Endothelial cell of umbilical vein (primary cell): ENCODE measurements around the gene IL22. TPM values are rescaled to one million over a fixed set of nuclear protein-coding genes. Genes with fewer than 3 reads are reported as not detected.

Source experiments
- BruUV-seq: library from RNA; stranded (reverse); fragments of 400-500 nt; replicated peaks from 2 replicates; lab custom pipeline; 2021; lab: Mats Ljungman, UMichigan
- CTCF ChIA-PET: fragments of 300-600, 350-600 bp; sonication (Branson Sonifier 250); formaldehyde crosslinking; loops from one replicate; lab custom pipeline; 2021; ENCODE audit warnings: antibody characterized with exemption, inconsistent platforms; lab: Charles Lee
- POLR2A ChIA-PET: fragments of 300-600, 350-600 bp; sonication (Branson Sonifier 250); formaldehyde crosslinking; loops from one replicate; lab custom pipeline; 2021; ENCODE audit warnings: antibody characterized with exemption, inconsistent platforms; lab: Charles Lee
- DNase-seq: peaks from one replicate; pipeline ENCODE4 v3.0.0-alpha.2; 2011; ENCODE audit warnings: low read depth, low spot score
- FAIRE-seq: peaks from 2 replicates; lab custom pipeline; 2011; peaks lifted over from hg19 to GRCh38; lab: Jason Lieb, UNC
- H2AFZ ChIP-seq: 2 replicates; pipeline ENCODE4 v1.6.0; 2012; ENCODE audit warnings: low read depth, low read length, control low read depth, inconsistent platforms
- H3K27ac ChIP-seq: 2 replicates; pipeline ENCODE4 v1.5.1; 2011; ENCODE audit warnings: low read depth, mild to moderate bottlenecking, control low read depth, low read length, moderate library complexity; ENCODE audit not compliant: insufficient read depth
- H3K27me3 ChIP-seq, 2 experiments: 2 replicates each; pipeline versions ENCODE4 v1.6.0 to v1.6.1; 2011; ENCODE audit warnings: low read length in 2 of 2, mixed read lengths in 1 of 2; ENCODE audit not compliant: control insufficient read depth in 2 of 2, insufficient read depth in 2 of 2
- H3K36me3 ChIP-seq, 2 experiments: 2 replicates in 1 of 2; 3 replicates in 1 of 2; pipeline ENCODE4 v1.5.1; 2011; ENCODE audit warnings: low read length in 2 of 2, mild to moderate bottlenecking in 1 of 2, moderate library complexity in 1 of 2; ENCODE audit not compliant: control insufficient read depth in 2 of 2, insufficient read depth in 2 of 2; ENCODE audit errors: extremely low read depth in 1 of 2
- H3K4me1 ChIP-seq: 3 replicates; pipeline ENCODE4 v1.5.1; 2011; ENCODE audit warnings: mild to moderate bottlenecking, low read length; ENCODE audit not compliant: control insufficient read depth, insufficient read depth; ENCODE audit errors: extremely low read depth
- H3K4me2 ChIP-seq: 2 replicates; pipeline ENCODE4 v1.6.1; 2011; ENCODE audit warnings: low read length, control low read depth, mixed read lengths; ENCODE audit not compliant: insufficient read depth
- H3K4me3 ChIP-seq, 3 experiments: fragments of 200-600 bp in 1 of 3; sonication (generic), shearing (Covaris generic) in 1 of 3; replicated peaks in 1 of 3; 2 replicates each; pipeline ENCODE4 v1.5.1; 2011 to 2016; ENCODE audit warnings: control low read depth in 3 of 3, low read length in 3 of 3, mild to moderate bottlenecking in 2 of 3, inconsistent platforms in 1 of 3, low read depth in 1 of 3, moderate library complexity in 1 of 3; ENCODE audit not compliant: insufficient read depth in 1 of 3
- H3K79me2 ChIP-seq: 2 replicates; pipeline ENCODE4 v1.6.0; 2012; ENCODE audit warnings: low read length, inconsistent platforms; ENCODE audit not compliant: control insufficient read depth, insufficient read depth
- H3K9ac ChIP-seq: replicated peaks from 2 replicates; pipeline ENCODE3; 2011; ENCODE audit warnings: low read length, control low read depth; ENCODE audit not compliant: insufficient read depth; ENCODE audit errors: extremely low read depth
- H3K9me1 ChIP-seq: replicated peaks from 3 replicates; pipeline ENCODE4 v1.6.0; 2011; ENCODE audit warnings: mild to moderate bottlenecking, low read length; ENCODE audit not compliant: control insufficient read depth, insufficient read depth; ENCODE audit errors: extremely low read depth
- H3K9me3 ChIP-seq: replicated peaks from 2 replicates; pipeline ENCODE4 v1.5.1; 2012; ENCODE audit warnings: low read length, inconsistent platforms; ENCODE audit not compliant: control insufficient read depth, insufficient read depth
- H4K20me1 ChIP-seq: replicated peaks from 2 replicates; pipeline ENCODE3; 2011; ENCODE audit warnings: mild to moderate bottlenecking, low read length; ENCODE audit not compliant: control insufficient read depth, insufficient read depth; ENCODE audit errors: extremely low read depth
- EZH2 ChIP-seq: IDR thresholded peaks from 2 replicates; pipeline ENCODE4 v1.6.1; 2012; ENCODE audit warnings: borderline replicate concordance, low read depth, mild to moderate bottlenecking, moderate library complexity, low read length, inconsistent platforms; ENCODE audit not compliant: severe bottlenecking
- FOS ChIP-seq: IDR thresholded peaks from 2 replicates; pipeline ENCODE4 v1.6.1; 2011; ENCODE audit warnings: mild to moderate bottlenecking, low read length, moderate library complexity, borderline replicate concordance; ENCODE audit not compliant: insufficient read depth
- GATA2 ChIP-seq: IDR thresholded peaks from 2 replicates; pipeline ENCODE4 v1.7.0; 2011; ENCODE audit warnings: low read depth, mild to moderate bottlenecking, moderate library complexity, mixed read lengths, low read length; ENCODE audit not compliant: insufficient read length, insufficient read depth
- JUN ChIP-seq: IDR thresholded peaks from 2 replicates; pipeline ENCODE4 v1.6.1; 2011; ENCODE audit warnings: borderline replicate concordance, low read depth; ENCODE audit not compliant: insufficient read length, insufficient read depth
- MYC ChIP-seq: IDR thresholded peaks from one replicate; pipeline ENCODE4 v1.6.1; 2011; ENCODE audit warnings: mild to moderate bottlenecking, low read depth, low read length
- POLR2A ChIP-seq: IDR thresholded peaks from 2 replicates; pipeline ENCODE4 v1.6.1; 2012; ENCODE audit warnings: low read depth, mild to moderate bottlenecking, control low read depth, low read length
- POLR2AphosphoS5 ChIP-seq: IDR thresholded peaks from 2 replicates; pipeline ENCODE4 v1.6.1; 2012; ENCODE audit warnings: low read depth, mild to moderate bottlenecking, control low read depth, low read length, moderate library complexity; ENCODE audit not compliant: insufficient read depth
- dilution Hi-C: fragments of 300-500 bp; cut with MboI; formaldehyde crosslinking; loops from one replicate; pipeline ENCODE4 v1.15.0; 2019; ENCODE audit warnings: low sequenced_read_pairs; ENCODE audit not compliant: extremely low pct_ligation_motif_present
- intact Hi-C: fragments of 100-400 bp; cut with micrococcal nuclease; formaldehyde crosslinking; loops from one replicate; pipeline ENCODE4 v1.10.0; 2022
- polyA plus RNA-seq, 4 experiments: library from polyadenylated mRNA; depleted of rRNA in 3 of 4; stranded (reverse) in 3 of 4; unstranded in 1 of 4; fragments of >200 nt; gene quantifications; 2 replicates each; pipeline versions ENCODE4 v1.2.1 to v1.2.3, GENCODE V29; 2011 to 2012; ENCODE audit warnings: missing spikeins in 1 of 4
- total RNA-seq: library from RNA; stranded (reverse); gene quantifications from 2 replicates; pipeline ENCODE4 v1.2.3, GENCODE V29; 2021
- TF ChIP-seq, protein P1 (sequence below), 2 donors: IDR thresholded peaks; 1 replicate in 1 of 2; 2 replicates in 1 of 2; pipeline ENCODE4 v1.5.1; 2011; ENCODE audit warnings: low read length in 2 of 2, mild to moderate bottlenecking in 2 of 2, moderate library complexity in 2 of 2, control low read depth in 1 of 2, inconsistent platforms in 1 of 2, low read depth in 1 of 2; ENCODE audit not compliant: insufficient read depth in 1 of 2; ENCODE audit errors: extremely low read depth in 1 of 2
- TF ChIP-seq, protein P2 (sequence below): IDR thresholded peaks from 2 replicates; pipeline ENCODE4 v1.6.1; 2011; ENCODE audit not compliant: insufficient read depth, insufficient read length

Gene IL22
- total and polyA plus RNA-seq, 2 donors (not counting 3 experiments of a cell fraction or from before 2014, with no cell fraction given) = not detected

DNA sequence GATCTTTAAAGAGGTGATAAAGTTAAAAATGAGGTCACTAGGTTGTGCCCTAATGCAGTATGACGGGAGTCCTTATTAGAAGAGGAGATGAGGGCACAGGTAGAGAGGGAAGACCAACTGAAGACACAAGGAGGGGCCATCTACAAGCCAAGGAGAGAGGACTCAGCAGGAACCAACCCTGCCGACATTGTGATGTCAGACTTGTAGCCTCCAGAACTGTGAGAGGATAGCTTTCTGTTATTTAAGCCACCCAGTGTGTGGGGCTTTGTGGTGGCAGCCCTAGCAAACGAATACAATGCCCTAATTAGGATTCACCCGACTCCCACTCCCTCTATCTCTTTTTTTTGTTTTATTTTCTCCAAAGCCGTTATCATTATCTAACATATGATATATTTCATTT lies 19.9 kb downstream of the IL22 start:
- TF ChIP-seq EZH2 (no peak), JUN (no peak), GATA2 (no peak), MYC (no peak), POLR2A (no peak), FOS (no peak), POLR2AphosphoS5 (no peak)
- TF ChIP-seq, protein P1, sequence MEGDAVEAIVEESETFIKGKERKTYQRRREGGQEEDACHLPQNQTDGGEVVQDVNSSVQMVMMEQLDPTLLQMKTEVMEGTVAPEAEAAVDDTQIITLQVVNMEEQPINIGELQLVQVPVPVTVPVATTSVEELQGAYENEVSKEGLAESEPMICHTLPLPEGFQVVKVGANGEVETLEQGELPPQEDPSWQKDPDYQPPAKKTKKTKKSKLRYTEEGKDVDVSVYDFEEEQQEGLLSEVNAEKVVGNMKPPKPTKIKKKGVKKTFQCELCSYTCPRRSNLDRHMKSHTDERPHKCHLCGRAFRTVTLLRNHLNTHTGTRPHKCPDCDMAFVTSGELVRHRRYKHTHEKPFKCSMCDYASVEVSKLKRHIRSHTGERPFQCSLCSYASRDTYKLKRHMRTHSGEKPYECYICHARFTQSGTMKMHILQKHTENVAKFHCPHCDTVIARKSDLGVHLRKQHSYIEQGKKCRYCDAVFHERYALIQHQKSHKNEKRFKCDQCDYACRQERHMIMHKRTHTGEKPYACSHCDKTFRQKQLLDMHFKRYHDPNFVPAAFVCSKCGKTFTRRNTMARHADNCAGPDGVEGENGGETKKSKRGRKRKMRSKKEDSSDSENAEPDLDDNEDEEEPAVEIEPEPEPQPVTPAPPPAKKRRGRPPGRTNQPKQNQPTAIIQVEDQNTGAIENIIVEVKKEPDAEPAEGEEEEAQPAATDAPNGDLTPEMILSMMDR (IDR thresholded peaks at IDR 0.05; ENCODE audit: extremely low read depth in 1 of 2, insufficient read depth in 1 of 2, low read depth in 1 of 2, low read length in 2 of 2) = no peak
- TF ChIP-seq, protein P2, sequence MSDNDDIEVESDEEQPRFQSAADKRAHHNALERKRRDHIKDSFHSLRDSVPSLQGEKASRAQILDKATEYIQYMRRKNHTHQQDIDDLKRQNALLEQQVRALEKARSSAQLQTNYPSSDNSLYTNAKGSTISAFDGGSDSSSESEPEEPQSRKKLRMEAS = no peak
- H3K9me1 ChIP-seq = no peaks in the 10 kb centered on the region
- H3K4me1 ChIP-seq = no peaks in the 10 kb centered on the region
- BruUV-seq = no TSS peak
- intact Hi-C loops = no loop called here
- dilution Hi-C loops = no loop called here
- H3K4me3 ChIP-seq = no peak overlapping the region
- CTCF ChIA-PET = interaction anchor here (1.1 to 2.4 kb wide), 1 partner anchor 84 kb away, joined by 6 to 14 read pairs; no protein-coding TSS in a partner anchor
- POLR2A ChIA-PET = no interaction called here
- no peak for FAIRE-seq
- H3K79me2 ChIP-seq = no peaks in the 10 kb centered on the region
- no peak overlapping the region for H2AFZ ChIP-seq
- DNase-seq = no peak
- no peak overlapping the region for H3K4me2 ChIP-seq
- peaks cover 1 to 5% of the 10 kb centered on the region in 2 experiments for H3K27me3 ChIP-seq
- no peaks in the 10 kb centered on the region for H4K20me1 ChIP-seq
- H3K27ac ChIP-seq = no peak overlapping the region
- no peak overlapping the region for H3K9ac ChIP-seq
- no peaks in the 10 kb centered on the region for H3K9me3 ChIP-seq
- no peaks in the 10 kb centered on the region for H3K36me3 ChIP-seq
